ENCODE measurements around the gene SREBF1. TPM values are rescaled to one million over a fixed set of nuclear protein-coding genes. Genes with fewer than 3 reads are reported as not detected.
"Not testable (repeated sequence)": the region's sequence is repeated elsewhere in the genome, so short reads cannot be mapped to it uniquely, and the experiment has no call there.

The SREBF1 gene
- polyA plus RNA-seq, 1 experiment, result 13.6 TPM

GRCh38 chr17:17808706-17809432 lies 27.9 kb downstream of the SREBF1 start:
- Histone ChIP-seq H3K9me3 (ENCODE audit: control insufficient read depth, insufficient read depth, low read length) (peaks cover 5% of the 10 kb centered on the region; the same call in 1 of the 2 replicates), H3K27me3 (ENCODE audit: control insufficient read depth, insufficient read depth, low read length) (no peaks in the 10 kb centered on the region), H3K4me3 (ENCODE audit: low read depth, low read length) (no peak overlapping the region), H3K27ac (ENCODE audit: low read depth, low read length) (no peak overlapping the region)
- TF ChIP-seq CTCF (IDR thresholded peaks at IDR 0.05; ENCODE audit: low read depth, low read length), result no peak
- ChIA-PET POLR2A (no interaction called here), CTCF (interaction anchor here (0.7 to 2.1 kb wide), 4 partner anchors 19 to 225 kb away, joined by 3 to 7 read pairs (median 5); partner anchors contain the start of gene RAI1)
- no peak for DNase-seq (ENCODE audit: low read depth, low spot score)

GRCh38 chr17:17808200-17808599 lies 28.6 kb downstream of the SREBF1 start:
- CTCF ChIA-PET, result interaction anchor here (0.7 to 2.1 kb wide), 3 partner anchors 20 to 225 kb away, joined by 5 to 7 read pairs (median 5); partner anchors contain the start of gene RAI1
- not testable (repeated sequence) for H3K9me3 ChIP-seq (ENCODE audit: control insufficient read depth, insufficient read depth, low read length); H3K27me3 ChIP-seq (ENCODE audit: control insufficient read depth, insufficient read depth, low read length); H3K4me3 ChIP-seq (ENCODE audit: low read depth, low read length); DNase-seq (ENCODE audit: low read depth, low spot score); H3K27ac ChIP-seq (ENCODE audit: low read depth, low read length)
- POLR2A ChIA-PET, result interaction anchor here (0.6 kb wide), 1 partner anchor 12 kb away, joined by 3 read pairs; no protein-coding TSS in a partner anchor

GRCh38 chr17:17807440-17807839 lies 29.3 kb downstream of the SREBF1 start:
- ChIA-PET CTCF (interaction anchor here (2.1 kb wide), 2 partner anchors 126 to 226 kb away, joined by 5 to 7 read pairs; partner anchors contain the start of gene RAI1), POLR2A (interaction anchor here (0.6 kb wide), 1 partner anchor 13 kb away, joined by 3 read pairs; no protein-coding TSS in a partner anchor)
- no peak for TF ChIP-seq CTCF (IDR thresholded peaks at IDR 0.05; ENCODE audit: low read depth, low read length)
- no peak for DNase-seq (ENCODE audit: low read depth, low spot score)
- Histone ChIP-seq H3K27me3 (ENCODE audit: control insufficient read depth, insufficient read depth, low read length) (no peaks in the 10 kb centered on the region), H3K9me3 (ENCODE audit: control insufficient read depth, insufficient read depth, low read length) (peaks cover 5% of the 10 kb centered on the region; the same call in 1 of the 2 replicates), H3K27ac (ENCODE audit: low read depth, low read length) (no peak overlapping the region), H3K4me3 (ENCODE audit: low read depth, low read length) (no peak overlapping the region)

GRCh38 chr17:17806611-17807274 lies 30.0 kb downstream of the SREBF1 start:
- no peaks in the 10 kb centered on the region for H3K27me3 ChIP-seq (ENCODE audit: control insufficient read depth, insufficient read depth, low read length)
- no peak for DNase-seq (ENCODE audit: low read depth, low spot score)
- peaks cover 5% of the 10 kb centered on the region; the same call in 1 of the 2 replicates for H3K9me3 ChIP-seq (ENCODE audit: control insufficient read depth, insufficient read depth, low read length)
- TF ChIP-seq CTCF (IDR thresholded peaks at IDR 0.05; ENCODE audit: low read depth, low read length), result no peak
- CTCF ChIA-PET, result interaction anchor here (1.1 to 2.1 kb wide), 2 partner anchors 53 to 126 kb away, joined by 3 to 5 read pairs; partner anchors contain the start of gene RAI1
- POLR2A ChIA-PET, result interaction anchor here (0.6 kb wide), 1 partner anchor 32 kb away, joined by 4 read pairs; no protein-coding TSS in a partner anchor
- no peak overlapping the region for H3K4me3 ChIP-seq (ENCODE audit: low read depth, low read length)
- H3K27ac ChIP-seq (ENCODE audit: low read depth, low read length), result no peak overlapping the region

GRCh38 chr17:17806035-17806434 lies 30.8 kb downstream of the SREBF1 start:
- no peak for DNase-seq (ENCODE audit: low read depth, low spot score)
- no peak for TF ChIP-seq CTCF (IDR thresholded peaks at IDR 0.05; ENCODE audit: low read depth, low read length)
- H3K27ac ChIP-seq (ENCODE audit: low read depth, low read length), result no peak overlapping the region

More at GRCh38 chr17:17806035-17806434, 30.8 kb downstream of the SREBF1 start:
- H3K27me3 ChIP-seq (ENCODE audit: control insufficient read depth, insufficient read depth, low read length), result no peaks in the 10 kb centered on the region
- H3K9me3 ChIP-seq (ENCODE audit: control insufficient read depth, insufficient read depth, low read length), result peaks cover 5% of the 10 kb centered on the region; the same call in 1 of the 2 replicates
- ChIA-PET CTCF (interaction anchor here (1.1 kb wide), 1 partner anchor 54 kb away, joined by 3 read pairs; no protein-coding TSS in a partner anchor), POLR2A (interaction anchor here (0.6 kb wide), 1 partner anchor 31 kb away, joined by 4 read pairs; no protein-coding TSS in a partner anchor)
- no peak overlapping the region for H3K4me3 ChIP-seq (ENCODE audit: low read depth, low read length)

Data from AG04450 (cell line).